ENCODE results near the gene PPM1H. TPM values are rescaled to one million over a fixed set of nuclear protein-coding genes. Genes with fewer than 3 reads are reported as not detected.

The PPM1H gene
- total RNA-seq, 1 experiment from 2014 or later = 37.1 TPM

DNA sequence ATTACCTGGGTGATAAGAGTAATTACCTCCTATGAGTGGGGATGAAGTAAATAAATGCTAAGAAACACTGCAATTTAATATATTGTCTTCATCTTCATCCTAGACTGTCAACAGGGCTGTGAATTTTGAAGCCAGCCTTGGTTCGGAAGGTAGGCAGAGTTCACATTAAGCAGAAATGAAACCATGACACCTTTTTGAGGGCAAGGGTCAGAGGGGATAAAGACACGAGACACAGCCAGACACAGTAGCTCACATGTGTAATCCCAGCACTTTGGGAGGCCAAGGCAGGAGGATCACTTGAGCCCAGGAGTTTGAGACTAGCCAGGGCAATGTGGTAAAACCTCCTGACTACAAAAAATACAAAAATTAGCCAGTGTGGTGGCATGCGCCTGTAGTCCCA is 243.6 kb downstream of the PPM1H start:
- peaks cover 44% of the 10 kb centered on the region for H3K36me3 Mint-ChIP-seq
- no peaks in the 10 kb centered on the region for H3K27me3 Mint-ChIP-seq (ENCODE audit: low read depth)
- peaks cover 15% of the 10 kb centered on the region for H3K4me1 Mint-ChIP-seq
- DNase-seq (ENCODE audit: low spot score) (no peak), ATAC-seq (no peak)
- H3K4me3 Mint-ChIP-seq = no peak overlapping the region
- POLR2A ChIA-PET = no interaction called here
- H3K27ac Mint-ChIP-seq = no peak overlapping the region
- peaks cover 5% of the 10 kb centered on the region for H3K9me3 Mint-ChIP-seq
- CTCF ChIA-PET = no interaction called here
- no peak for TF ChIP-seq TCF7 (CRISPR knock-in tag; IDR thresholded peaks at IDR 0.05; ENCODE audit: low read depth)
- TF ChIP-seq TEAD4 (CRISPR knock-in tag; IDR thresholded peaks at IDR 0.05) = no peak
- TF ChIP-seq, protein P1, sequence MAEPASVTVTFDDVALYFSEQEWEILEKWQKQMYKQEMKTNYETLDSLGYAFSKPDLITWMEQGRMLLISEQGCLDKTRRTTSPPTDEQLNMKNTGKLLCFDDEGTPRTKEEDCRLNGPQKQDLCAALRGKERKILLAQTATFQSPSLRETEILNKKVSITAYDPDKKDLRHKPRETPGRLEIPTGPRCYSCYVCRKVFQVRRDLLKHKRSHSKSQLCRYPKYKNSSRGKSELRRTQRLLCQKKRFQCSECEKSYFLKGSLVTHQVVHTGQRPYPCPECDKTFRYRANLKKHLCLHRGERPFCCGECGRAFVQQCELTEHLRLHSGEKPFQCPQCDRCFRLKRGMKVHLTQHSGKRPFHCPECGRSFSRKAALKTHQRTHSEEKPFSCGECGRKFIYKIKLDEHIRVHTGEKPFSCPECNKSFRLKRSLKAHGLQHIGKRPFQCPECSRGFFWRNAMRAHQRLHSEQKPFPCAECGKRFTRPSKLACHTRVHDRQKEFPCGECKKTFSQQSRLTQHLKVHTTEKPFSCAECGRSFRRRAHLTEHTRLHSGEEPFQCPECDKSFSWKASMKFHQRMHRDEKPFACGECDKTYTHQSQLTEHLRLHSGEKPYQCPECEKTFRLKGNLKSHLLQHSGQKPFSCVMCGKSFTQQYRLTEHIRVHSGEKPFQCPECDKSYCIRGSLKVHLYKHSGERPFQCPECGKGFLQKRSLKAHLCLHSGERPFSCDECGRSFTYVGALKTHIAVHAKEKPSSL (CRISPR knock-in tag; conservative IDR thresholded peaks at IDR 0.05) = no peak
- TF ChIP-seq SP1 (CRISPR knock-in tag; conservative IDR thresholded peaks at IDR 0.05) = no peak
- no peak for TF ChIP-seq GRHL2 (CRISPR knock-in tag; IDR thresholded peaks at IDR 0.05; ENCODE audit: insufficient replicate concordance, severe bottlenecking)
- TF ChIP-seq HMGA2 (CRISPR knock-in tag; IDR thresholded peaks at IDR 0.05) = no peak
- no peak for TF ChIP-seq ZNF138 (CRISPR knock-in tag; conservative IDR thresholded peaks at IDR 0.05)
- TF ChIP-seq TP53 (CRISPR knock-in tag; IDR thresholded peaks at IDR 0.05) = no peak
- TF ChIP-seq, protein P2, sequence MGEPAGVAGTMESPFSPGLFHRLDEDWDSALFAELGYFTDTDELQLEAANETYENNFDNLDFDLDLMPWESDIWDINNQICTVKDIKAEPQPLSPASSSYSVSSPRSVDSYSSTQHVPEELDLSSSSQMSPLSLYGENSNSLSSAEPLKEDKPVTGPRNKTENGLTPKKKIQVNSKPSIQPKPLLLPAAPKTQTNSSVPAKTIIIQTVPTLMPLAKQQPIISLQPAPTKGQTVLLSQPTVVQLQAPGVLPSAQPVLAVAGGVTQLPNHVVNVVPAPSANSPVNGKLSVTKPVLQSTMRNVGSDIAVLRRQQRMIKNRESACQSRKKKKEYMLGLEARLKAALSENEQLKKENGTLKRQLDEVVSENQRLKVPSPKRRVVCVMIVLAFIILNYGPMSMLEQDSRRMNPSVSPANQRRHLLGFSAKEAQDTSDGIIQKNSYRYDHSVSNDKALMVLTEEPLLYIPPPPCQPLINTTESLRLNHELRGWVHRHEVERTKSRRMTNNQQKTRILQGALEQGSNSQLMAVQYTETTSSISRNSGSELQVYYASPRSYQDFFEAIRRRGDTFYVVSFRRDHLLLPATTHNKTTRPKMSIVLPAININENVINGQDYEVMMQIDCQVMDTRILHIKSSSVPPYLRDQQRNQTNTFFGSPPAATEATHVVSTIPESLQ (CRISPR knock-in tag; IDR thresholded peaks at IDR 0.05) = no peak
- no peak for TF ChIP-seq PRRX2 (CRISPR knock-in tag; IDR thresholded peaks at IDR 0.05)
- TF ChIP-seq GTF2I (CRISPR knock-in tag; conservative IDR thresholded peaks at IDR 0.05) = no peak
- TF ChIP-seq, protein P3, sequence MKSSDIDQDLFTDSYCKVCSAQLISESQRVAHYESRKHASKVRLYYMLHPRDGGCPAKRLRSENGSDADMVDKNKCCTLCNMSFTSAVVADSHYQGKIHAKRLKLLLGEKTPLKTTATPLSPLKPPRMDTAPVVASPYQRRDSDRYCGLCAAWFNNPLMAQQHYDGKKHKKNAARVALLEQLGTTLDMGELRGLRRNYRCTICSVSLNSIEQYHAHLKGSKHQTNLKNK (CRISPR knock-in tag; IDR thresholded peaks at IDR 0.05) = no peak
- no peak for TF ChIP-seq OVOL2 (CRISPR knock-in tag; IDR thresholded peaks at IDR 0.05; ENCODE audit: borderline replicate concordance)
- TF ChIP-seq, protein P4, sequence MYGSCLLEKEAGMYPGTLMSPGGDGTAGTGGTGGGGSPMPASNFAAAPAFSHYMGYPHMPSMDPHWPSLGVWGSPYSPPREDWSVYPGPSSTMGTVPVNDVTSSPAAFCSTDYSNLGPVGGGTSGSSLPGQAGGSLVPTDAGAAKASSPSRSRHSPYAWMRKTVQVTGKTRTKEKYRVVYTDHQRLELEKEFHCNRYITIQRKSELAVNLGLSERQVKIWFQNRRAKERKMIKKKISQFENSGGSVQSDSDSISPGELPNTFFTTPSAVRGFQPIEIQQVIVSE (CRISPR knock-in tag; IDR thresholded peaks at IDR 0.05; ENCODE audit: borderline replicate concordance) = no peak
- TF ChIP-seq, protein P5, sequence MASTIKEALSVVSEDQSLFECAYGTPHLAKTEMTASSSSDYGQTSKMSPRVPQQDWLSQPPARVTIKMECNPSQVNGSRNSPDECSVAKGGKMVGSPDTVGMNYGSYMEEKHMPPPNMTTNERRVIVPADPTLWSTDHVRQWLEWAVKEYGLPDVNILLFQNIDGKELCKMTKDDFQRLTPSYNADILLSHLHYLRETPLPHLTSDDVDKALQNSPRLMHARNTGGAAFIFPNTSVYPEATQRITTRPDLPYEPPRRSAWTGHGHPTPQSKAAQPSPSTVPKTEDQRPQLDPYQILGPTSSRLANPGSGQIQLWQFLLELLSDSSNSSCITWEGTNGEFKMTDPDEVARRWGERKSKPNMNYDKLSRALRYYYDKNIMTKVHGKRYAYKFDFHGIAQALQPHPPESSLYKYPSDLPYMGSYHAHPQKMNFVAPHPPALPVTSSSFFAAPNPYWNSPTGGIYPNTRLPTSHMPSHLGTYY (CRISPR knock-in tag; IDR thresholded peaks at IDR 0.05) = no peak
- no peak for TF ChIP-seq ZBTB21 (CRISPR knock-in tag; IDR thresholded peaks at IDR 0.05; ENCODE audit: borderline replicate concordance)
- TF ChIP-seq SMAD4 (CRISPR knock-in tag; IDR thresholded peaks at IDR 0.05) = no peak
- TF ChIP-seq FOXJ3 (CRISPR knock-in tag; IDR thresholded peaks at IDR 0.05; ENCODE audit: borderline replicate concordance) = no peak

DNA sequence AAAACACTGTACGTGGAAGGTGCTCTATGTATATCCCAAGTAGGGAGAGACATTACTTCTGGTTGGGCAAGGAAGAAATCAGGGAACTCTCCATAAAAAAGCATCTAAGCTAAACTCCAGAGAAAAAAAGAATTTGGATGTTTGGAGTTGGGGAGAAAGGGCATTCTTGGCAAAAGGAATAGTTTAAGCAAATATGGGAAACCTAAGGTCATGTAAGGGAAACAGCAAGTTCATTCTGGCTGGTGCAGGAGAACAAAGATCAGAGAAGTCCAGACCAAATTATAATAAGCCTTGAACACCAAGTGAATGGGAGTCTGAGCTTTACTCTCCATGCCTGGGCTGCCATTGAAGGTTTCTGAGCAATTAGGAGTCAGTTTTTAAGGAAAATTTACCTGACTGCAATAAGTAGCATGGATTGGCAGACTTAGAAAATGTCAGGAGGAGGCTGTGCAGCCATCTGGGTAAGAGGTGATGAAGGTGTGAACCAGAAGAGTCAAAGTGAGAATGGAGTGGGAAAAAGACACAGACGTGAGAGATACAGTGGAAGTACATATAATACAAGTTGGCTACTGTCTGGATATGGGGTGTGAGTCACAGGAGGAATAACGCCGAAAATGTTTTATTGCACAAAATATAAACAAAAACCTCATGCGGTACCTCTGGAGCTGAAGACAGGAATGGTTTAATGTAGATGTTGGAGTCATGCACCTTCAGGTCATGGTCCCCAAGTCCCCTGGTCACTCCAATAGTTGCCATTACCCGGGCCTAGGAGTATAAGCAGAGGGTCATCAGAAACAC is 245.7 kb downstream of the PPM1H start:
- ChIA-PET POLR2A (no interaction called here), CTCF (no interaction called here)
- Mint-ChIP-seq H3K4me3 (no peak overlapping the region), H3K4me1 (peaks cover 24% of the 10 kb centered on the region), H3K36me3 (peaks cover 46% of the 10 kb centered on the region), H3K9me3 (peaks cover 5% of the 10 kb centered on the region), H3K27me3 (ENCODE audit: low read depth) (no peaks in the 10 kb centered on the region), H3K27ac (no peak overlapping the region; the same call in 1 of the 2 replicates)
- no peak for ATAC-seq
- DNase-seq (ENCODE audit: low spot score) = no peak
- TF ChIP-seq, protein P6, sequence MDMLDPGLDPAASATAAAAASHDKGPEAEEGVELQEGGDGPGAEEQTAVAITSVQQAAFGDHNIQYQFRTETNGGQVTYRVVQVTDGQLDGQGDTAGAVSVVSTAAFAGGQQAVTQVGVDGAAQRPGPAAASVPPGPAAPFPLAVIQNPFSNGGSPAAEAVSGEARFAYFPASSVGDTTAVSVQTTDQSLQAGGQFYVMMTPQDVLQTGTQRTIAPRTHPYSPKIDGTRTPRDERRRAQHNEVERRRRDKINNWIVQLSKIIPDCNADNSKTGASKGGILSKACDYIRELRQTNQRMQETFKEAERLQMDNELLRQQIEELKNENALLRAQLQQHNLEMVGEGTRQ (CRISPR knock-in tag; IDR thresholded peaks at IDR 0.05) = no peak
- TF ChIP-seq, protein P7, sequence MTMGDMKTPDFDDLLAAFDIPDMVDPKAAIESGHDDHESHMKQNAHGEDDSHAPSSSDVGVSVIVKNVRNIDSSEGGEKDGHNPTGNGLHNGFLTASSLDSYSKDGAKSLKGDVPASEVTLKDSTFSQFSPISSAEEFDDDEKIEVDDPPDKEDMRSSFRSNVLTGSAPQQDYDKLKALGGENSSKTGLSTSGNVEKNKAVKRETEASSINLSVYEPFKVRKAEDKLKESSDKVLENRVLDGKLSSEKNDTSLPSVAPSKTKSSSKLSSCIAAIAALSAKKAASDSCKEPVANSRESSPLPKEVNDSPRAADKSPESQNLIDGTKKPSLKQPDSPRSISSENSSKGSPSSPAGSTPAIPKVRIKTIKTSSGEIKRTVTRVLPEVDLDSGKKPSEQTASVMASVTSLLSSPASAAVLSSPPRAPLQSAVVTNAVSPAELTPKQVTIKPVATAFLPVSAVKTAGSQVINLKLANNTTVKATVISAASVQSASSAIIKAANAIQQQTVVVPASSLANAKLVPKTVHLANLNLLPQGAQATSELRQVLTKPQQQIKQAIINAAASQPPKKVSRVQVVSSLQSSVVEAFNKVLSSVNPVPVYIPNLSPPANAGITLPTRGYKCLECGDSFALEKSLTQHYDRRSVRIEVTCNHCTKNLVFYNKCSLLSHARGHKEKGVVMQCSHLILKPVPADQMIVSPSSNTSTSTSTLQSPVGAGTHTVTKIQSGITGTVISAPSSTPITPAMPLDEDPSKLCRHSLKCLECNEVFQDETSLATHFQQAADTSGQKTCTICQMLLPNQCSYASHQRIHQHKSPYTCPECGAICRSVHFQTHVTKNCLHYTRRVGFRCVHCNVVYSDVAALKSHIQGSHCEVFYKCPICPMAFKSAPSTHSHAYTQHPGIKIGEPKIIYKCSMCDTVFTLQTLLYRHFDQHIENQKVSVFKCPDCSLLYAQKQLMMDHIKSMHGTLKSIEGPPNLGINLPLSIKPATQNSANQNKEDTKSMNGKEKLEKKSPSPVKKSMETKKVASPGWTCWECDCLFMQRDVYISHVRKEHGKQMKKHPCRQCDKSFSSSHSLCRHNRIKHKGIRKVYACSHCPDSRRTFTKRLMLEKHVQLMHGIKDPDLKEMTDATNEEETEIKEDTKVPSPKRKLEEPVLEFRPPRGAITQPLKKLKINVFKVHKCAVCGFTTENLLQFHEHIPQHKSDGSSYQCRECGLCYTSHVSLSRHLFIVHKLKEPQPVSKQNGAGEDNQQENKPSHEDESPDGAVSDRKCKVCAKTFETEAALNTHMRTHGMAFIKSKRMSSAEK (CRISPR knock-in tag; IDR thresholded peaks at IDR 0.05; ENCODE audit: borderline replicate concordance) = no peak
- TF ChIP-seq, protein P8, sequence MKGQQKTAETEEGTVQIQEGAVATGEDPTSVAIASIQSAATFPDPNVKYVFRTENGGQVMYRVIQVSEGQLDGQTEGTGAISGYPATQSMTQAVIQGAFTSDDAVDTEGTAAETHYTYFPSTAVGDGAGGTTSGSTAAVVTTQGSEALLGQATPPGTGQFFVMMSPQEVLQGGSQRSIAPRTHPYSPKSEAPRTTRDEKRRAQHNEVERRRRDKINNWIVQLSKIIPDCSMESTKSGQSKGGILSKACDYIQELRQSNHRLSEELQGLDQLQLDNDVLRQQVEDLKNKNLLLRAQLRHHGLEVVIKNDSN (CRISPR knock-in tag; IDR thresholded peaks at IDR 0.05) = no peak
- no peak for TF ChIP-seq HMGA2 (CRISPR knock-in tag; IDR thresholded peaks at IDR 0.05)

Data from WTC11 (cell line).